GM12864 (cell line): Measurements from ENCODE around the gene FOLR1.
"Not testable (repeated sequence)": the region's sequence is repeated elsewhere in the genome, so short reads cannot be mapped to it uniquely, and the experiment has no call there.

ENCODE experiments used
- DNase-seq: peaks from one replicate; pipeline ENCODE4 v3.0.0-alpha.2; 2011; ENCODE audit warnings: low read depth
- H3K4me3 ChIP-seq: 2 replicates; pipeline ENCODE4 v1.5.1; 2011; ENCODE audit warnings: mild to moderate bottlenecking, low read depth, low read length, control low read depth
- TF ChIP-seq, protein P1 (sequence below): IDR thresholded peaks from 2 replicates; pipeline ENCODE4 v1.5.1; 2011; ENCODE audit warnings: low read depth, mild to moderate bottlenecking, moderate library complexity, low read length, control low read depth, inconsistent platforms; ENCODE audit errors: missing control alignments

Gene FOLR1

DNA sequence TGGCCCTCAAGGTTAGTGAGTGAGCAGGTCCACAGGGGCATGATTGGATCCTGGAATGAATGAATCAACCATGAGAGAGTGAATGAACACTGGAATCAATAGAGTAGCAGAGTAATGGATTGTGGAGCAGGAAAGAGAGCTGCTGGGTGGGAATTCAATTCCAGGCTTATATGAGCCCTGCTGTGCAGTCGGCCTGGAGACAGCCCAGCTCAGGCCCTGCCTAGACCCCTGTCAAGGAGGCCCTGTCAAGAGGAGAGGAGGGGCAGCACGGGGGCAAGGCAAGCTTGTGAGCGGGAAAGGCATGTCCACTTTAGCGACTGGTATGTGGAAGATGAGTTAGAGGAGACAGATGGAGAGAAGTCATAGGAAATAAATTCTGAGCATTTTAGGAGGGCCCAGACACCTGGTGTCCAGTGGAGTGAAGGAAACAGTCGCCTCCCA is 1.3 kb upstream of the FOLR1 start:
- no peak for DNase-seq
- no peak overlapping the region for H3K4me3 ChIP-seq
- TF ChIP-seq, protein P1, sequence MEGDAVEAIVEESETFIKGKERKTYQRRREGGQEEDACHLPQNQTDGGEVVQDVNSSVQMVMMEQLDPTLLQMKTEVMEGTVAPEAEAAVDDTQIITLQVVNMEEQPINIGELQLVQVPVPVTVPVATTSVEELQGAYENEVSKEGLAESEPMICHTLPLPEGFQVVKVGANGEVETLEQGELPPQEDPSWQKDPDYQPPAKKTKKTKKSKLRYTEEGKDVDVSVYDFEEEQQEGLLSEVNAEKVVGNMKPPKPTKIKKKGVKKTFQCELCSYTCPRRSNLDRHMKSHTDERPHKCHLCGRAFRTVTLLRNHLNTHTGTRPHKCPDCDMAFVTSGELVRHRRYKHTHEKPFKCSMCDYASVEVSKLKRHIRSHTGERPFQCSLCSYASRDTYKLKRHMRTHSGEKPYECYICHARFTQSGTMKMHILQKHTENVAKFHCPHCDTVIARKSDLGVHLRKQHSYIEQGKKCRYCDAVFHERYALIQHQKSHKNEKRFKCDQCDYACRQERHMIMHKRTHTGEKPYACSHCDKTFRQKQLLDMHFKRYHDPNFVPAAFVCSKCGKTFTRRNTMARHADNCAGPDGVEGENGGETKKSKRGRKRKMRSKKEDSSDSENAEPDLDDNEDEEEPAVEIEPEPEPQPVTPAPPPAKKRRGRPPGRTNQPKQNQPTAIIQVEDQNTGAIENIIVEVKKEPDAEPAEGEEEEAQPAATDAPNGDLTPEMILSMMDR = no peak

DNA sequence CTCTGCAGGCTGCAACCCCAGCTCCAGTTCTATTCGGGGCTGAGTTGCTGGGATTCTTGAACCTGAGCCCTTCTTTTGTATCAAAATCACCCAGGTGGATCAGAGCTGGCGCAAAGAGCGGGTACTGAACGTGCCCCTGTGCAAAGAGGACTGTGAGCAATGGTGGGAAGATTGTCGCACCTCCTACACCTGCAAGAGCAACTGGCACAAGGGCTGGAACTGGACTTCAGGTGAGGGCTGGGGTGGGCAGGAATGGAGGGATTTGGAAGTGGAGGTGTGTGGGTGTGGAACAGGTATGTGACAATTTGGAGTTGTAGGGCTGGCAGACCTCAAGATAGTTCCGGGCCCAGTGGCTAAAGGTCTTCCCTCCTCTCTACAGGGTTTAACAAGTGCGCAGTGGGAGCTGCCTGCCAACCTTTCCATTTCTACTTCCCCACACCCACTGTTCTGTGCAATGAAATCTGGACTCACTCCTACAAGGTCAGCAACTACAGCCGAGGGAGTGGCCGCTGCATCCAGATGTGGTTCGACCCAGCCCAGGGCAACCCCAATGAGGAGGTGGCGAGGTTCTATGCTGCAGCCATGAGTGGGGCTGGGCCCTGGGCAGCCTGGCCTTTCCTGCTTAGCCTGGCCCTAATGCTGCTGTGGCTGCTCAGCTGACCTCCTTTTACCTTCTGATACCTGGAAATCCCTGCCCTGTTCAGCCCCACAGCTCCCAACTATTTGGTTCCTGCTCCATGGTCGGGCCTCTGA is 3.8 kb downstream of the FOLR1 start:
- H3K4me3 ChIP-seq = no peak overlapping the region
- TF ChIP-seq, protein P1 = no peak
- no peak for DNase-seq

DNA sequence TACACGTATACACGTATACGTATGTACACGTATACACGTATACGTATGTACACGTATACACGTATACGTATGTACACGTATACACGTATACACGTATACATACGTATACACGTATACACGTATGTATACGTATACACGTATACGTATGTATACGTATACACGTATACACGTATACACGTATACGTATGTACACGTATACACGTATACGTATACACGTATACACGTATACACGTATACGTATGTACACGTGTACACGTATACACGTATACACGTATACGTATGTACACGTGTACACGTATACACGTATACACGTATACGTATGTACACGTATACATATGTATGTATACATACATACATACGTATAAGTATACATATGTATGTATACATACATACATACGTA is 9.5 kb downstream of the FOLR1 start:
- not testable (repeated sequence) for DNase-seq, H3K4me3 ChIP-seq

DNA sequence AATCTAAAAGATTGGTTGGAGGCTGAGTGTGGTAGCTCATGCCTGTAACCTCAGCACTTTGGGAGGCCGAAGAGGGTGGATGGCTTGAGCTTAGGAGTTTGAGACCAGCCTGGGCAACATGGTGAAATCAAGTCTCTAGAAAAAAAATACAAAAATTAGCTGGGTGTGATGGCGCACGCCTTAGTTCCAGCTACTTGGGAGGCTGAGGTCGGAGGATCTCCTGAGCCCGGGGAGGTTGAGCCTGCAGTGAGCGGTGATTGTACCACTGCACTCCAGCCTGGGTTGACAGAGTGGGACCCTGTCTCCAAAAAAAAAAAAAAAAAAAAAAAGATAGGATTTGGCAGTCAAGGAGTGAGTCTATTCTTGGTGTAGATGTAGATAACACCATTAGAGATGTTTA is 10.6 kb downstream of the FOLR1 start:
- DNase-seq = no peak
- TF ChIP-seq, protein P1 = no peak
- no peak overlapping the region for H3K4me3 ChIP-seq

DNA sequence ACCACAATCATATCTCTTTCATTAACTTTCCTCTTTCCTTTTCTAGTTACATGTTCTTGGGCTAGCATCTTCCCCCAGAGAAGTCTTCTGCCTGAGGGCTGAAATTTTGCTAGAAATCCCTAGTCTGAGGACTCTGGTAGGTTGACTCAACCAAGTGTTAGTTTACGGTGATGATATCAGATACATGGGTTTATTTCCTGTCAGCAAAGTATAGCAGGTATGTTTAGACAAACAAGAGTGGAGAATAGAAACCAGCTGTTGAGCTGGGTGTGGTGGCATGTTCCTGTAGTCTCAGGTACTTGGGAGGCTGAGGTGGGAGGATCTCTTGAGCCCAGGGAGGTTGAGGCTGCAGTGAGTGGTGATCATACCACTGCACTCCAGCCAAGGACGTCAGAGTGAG is 11.2 kb downstream of the FOLR1 start:
- DNase-seq = no peak
- TF ChIP-seq, protein P1 = no peak
- H3K4me3 ChIP-seq = no peak overlapping the region

DNA sequence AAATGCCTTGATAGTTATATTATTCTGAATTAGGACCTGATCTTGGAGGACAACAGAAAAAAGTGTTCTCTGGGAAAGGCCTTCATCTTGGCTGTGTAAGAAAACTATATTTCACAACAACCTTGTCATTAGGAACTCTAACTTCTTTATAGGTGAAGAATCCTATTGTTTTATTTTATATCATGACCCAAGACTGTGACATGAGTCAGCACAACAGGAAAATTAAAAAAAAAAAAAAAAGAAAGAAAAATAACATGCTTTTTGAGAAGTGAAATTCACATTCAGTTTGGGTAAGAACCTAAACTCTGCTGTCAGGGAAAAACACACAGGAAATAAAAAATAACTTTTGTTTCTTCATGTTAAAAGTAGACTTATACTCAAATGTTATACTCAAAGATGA is 12.9 kb downstream of the FOLR1 start:
- H3K4me3 ChIP-seq = no peak overlapping the region
- DNase-seq = no peak
- TF ChIP-seq, protein P1 = no peak

DNA sequence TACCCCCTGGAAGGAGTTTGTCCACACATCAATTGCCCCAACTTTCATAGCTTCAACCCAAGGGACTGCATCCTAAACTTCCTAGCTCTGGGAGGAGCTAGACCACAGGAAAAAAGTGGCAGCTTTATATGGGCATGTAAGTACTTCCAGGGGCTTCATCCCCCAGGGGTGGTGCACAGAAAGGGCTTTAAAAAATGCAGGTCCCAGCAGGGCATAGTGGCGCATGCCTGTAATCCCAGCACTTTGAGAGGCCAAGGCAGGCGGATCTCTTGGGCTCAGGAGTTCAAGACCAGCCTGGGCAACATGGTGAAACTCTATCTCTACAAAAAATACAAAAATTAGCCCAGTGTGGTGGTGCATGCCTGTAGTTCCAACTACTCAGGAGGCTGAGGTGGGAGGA is 14.9 kb downstream of the FOLR1 start:
- not testable (repeated sequence) for DNase-seq, H3K4me3 ChIP-seq

DNA sequence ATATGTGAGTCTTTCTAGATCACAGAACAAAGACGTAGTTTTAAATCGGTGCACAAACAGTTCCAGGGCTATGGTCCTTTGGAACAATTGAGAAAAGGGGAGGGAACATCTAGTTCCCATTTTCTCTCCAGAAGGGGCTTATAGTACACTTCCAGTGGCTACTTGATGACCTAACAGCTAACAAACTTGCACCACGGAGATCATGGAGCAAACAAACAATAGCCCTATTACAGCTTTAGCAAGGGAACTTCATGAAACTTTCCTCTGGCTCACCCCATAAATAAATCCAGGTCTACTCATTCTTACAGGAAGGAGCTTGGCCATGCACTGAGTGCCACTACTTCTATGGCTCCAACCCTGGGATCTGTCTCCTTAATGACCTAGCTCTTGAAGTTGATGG is 16.3 kb downstream of the FOLR1 start:
- H3K4me3 ChIP-seq = no peak overlapping the region
- no peak for DNase-seq
- TF ChIP-seq, protein P1 = no peak
